Measurements from ENCODE around the gene PHLDA3.

The PHLDA3 gene

GRCh38 chr1:201468844-201469644 lies at the start of gene PHLDA3:
Gene PHLDA3, minus strand, starts transcription at chr1:201469188. Its CDS starts 402 bp downstream, at chr1:201468786.
- peak; percentile 87 for DNase-seq (ENCODE audit: low spot score)

GRCh38 chr1:201518071-201518470 lies 49.1 kb upstream of the PHLDA3 start:
- DNase-seq (ENCODE audit: low spot score): no peak

GRCh38 chr1:201517631-201518030 lies 48.6 kb upstream of the PHLDA3 start:
- DNase-seq (ENCODE audit: low spot score): no peak

- no peak for DNase-seq (ENCODE audit: low spot score)
Observed at GRCh38 chr1:201516511-201517127, 47.6 kb upstream of the PHLDA3 start.

GRCh38 chr1:201515895-201516294 lies 46.9 kb upstream of the PHLDA3 start:
- no peak for DNase-seq (ENCODE audit: low spot score)

GRCh38 chr1:201515062-201515750 lies 46.2 kb upstream of the PHLDA3 start:
- no peak for DNase-seq (ENCODE audit: low spot score)

- no peak for DNase-seq (ENCODE audit: low spot score)
Observed at GRCh38 chr1:201514466-201514865, 45.5 kb upstream of the PHLDA3 start.

GRCh38 chr1:201513498-201514243 lies 44.7 kb upstream of the PHLDA3 start:
- DNase-seq (ENCODE audit: low spot score): no peak

- peak; percentile 63 for DNase-seq (ENCODE audit: low spot score)
Observed at GRCh38 chr1:201511941-201512539, 43.1 kb upstream of the PHLDA3 start.

GRCh38 chr1:201511396-201511940 lies 42.5 kb upstream of the PHLDA3 start:
- no peak for DNase-seq (ENCODE audit: low spot score)

- no peak for DNase-seq (ENCODE audit: low spot score)
Observed at GRCh38 chr1:201510734-201511133, 41.7 kb upstream of the PHLDA3 start.

GRCh38 chr1:201509601-201510374 lies 40.8 kb upstream of the PHLDA3 start:
- DNase-seq (ENCODE audit: low spot score): no peak

- no peak for DNase-seq (ENCODE audit: low spot score)
Observed at GRCh38 chr1:201508809-201509208, 39.8 kb upstream of the PHLDA3 start.

GRCh38 chr1:201507360-201507675 lies 38.3 kb upstream of the PHLDA3 start:
- no peak for DNase-seq (ENCODE audit: low spot score)

- DNase-seq (ENCODE audit: low spot score): no peak
Observed at GRCh38 chr1:201506557-201507359, 37.8 kb upstream of the PHLDA3 start, which contains the start of gene CSRP1. Gene CSRP1, minus strand, starts transcription at chr1:201507123. Its CDS starts 10,820 bp downstream, at chr1:201496303.

GRCh38 chr1:201506092-201506491 lies 37.1 kb upstream of the PHLDA3 start:
- DNase-seq (ENCODE audit: low spot score): no peak

- DNase-seq (ENCODE audit: low spot score): no peak
Observed at GRCh38 chr1:201505503-201505890, 36.5 kb upstream of the PHLDA3 start.

GRCh38 chr1:201504799-201505502 lies 36.0 kb upstream of the PHLDA3 start:
- DNase-seq (ENCODE audit: low spot score): no peak

GRCh38 chr1:201504179-201504631 lies 35.2 kb upstream of the PHLDA3 start:
- no peak for DNase-seq (ENCODE audit: low spot score)

All from ecto neural progenitor cell (in vitro differentiated cells).